ENCODE data around the gene HDAC6. TPM values are rescaled to one million over a fixed set of nuclear protein-coding genes. Genes with fewer than 3 reads are reported as not detected.
"Not testable (repeated sequence)": the region's sequence is repeated elsewhere in the genome, so short reads cannot be mapped to it uniquely, and the experiment has no call there.

Gene HDAC6

GRCh38 chrX:48854121-48854804 is 52.4 kb downstream of the HDAC6 start:
- not testable (repeated sequence) for H3K56ac ChIP-seq (ENCODE audit: low read length); H4K8ac ChIP-seq (ENCODE audit: low read depth, low read length); H3K4me3 ChIP-seq (ENCODE audit: low read length); H3K27me3 ChIP-seq (ENCODE audit: insufficient read depth, low read length, poor library complexity); H3K9ac ChIP-seq (ENCODE audit: low read length); H2BK15ac ChIP-seq (replicated peaks; ENCODE audit: low read depth); H3K79me2 ChIP-seq (ENCODE audit: control insufficient read depth, insufficient read depth, low read length); H3K4ac ChIP-seq (ENCODE audit: low read depth, low read length); H3K23ac ChIP-seq (ENCODE audit: low read length); DNase-seq; H3K36me3 ChIP-seq (ENCODE audit: control insufficient read depth, insufficient read depth, low read length); H2BK120ac ChIP-seq (ENCODE audit: low read depth, low read length); H3K27ac ChIP-seq (ENCODE audit: low read depth, low read length); H3K4me2 ChIP-seq (ENCODE audit: low read length); H2BK5ac ChIP-seq (ENCODE audit: low read length); H3K18ac ChIP-seq (ENCODE audit: low read length); H2AK5ac ChIP-seq (ENCODE audit: low read length); H4K5ac ChIP-seq (ENCODE audit: low read length); H3K79me1 ChIP-seq (ENCODE audit: low read length); H3K4me1 ChIP-seq (ENCODE audit: control insufficient read depth, low read depth, low read length)
- WGBS (ENCODE audit: extremely low coverage, insufficient coverage, low lambda C conversion rate), result no CpG with 5 or more reads among the region's 12 CpGs

GRCh38 chrX:48854898-48855297 is 53.0 kb downstream of the HDAC6 start:
- Histone ChIP-seq H3K79me1 (ENCODE audit: low read length) (no peaks in the 10 kb centered on the region), H2BK120ac (ENCODE audit: low read depth, low read length) (no peak overlapping the region), H3K4ac (ENCODE audit: low read depth, low read length) (no peak overlapping the region), H2AK5ac (ENCODE audit: low read length) (no peak overlapping the region), H3K27me3 (ENCODE audit: insufficient read depth, low read length, poor library complexity) (no peaks in the 10 kb centered on the region), H4K8ac (ENCODE audit: low read depth, low read length) (no peak overlapping the region), H3K79me2 (ENCODE audit: control insufficient read depth, insufficient read depth, low read length) (no peaks in the 10 kb centered on the region), H3K9ac (ENCODE audit: low read length) (no peak overlapping the region), H3K36me3 (ENCODE audit: control insufficient read depth, insufficient read depth, low read length) (no peaks in the 10 kb centered on the region), H3K4me2 (ENCODE audit: low read length) (no peak overlapping the region), H3K27ac (ENCODE audit: low read depth, low read length) (no peak overlapping the region), H2BK15ac (replicated peaks; ENCODE audit: low read depth) (no peak overlapping the region), H2BK5ac (ENCODE audit: low read length) (no peak overlapping the region), H4K5ac (ENCODE audit: low read length) (no peak overlapping the region), H3K4me3 (ENCODE audit: low read length) (no peak overlapping the region), H3K56ac (ENCODE audit: low read length) (no peak overlapping the region), H3K23ac (ENCODE audit: low read length) (no peak overlapping the region), H3K4me1 (ENCODE audit: control insufficient read depth, low read depth, low read length) (no peaks in the 10 kb centered on the region), H3K18ac (ENCODE audit: low read length) (no peak overlapping the region)
- WGBS (ENCODE audit: extremely low coverage, insufficient coverage, low lambda C conversion rate), result no CpG with 5 or more reads among the region's 5 CpGs
- DNase-seq, result peak; percentile 55

GRCh38 chrX:48864210-48864609 is 62.3 kb downstream of the HDAC6 start:
- no peaks in the 10 kb centered on the region for H3K36me3 ChIP-seq (ENCODE audit: control insufficient read depth, insufficient read depth, low read length)
- H3K4me2 ChIP-seq (ENCODE audit: low read length), result no peak overlapping the region
- no peaks in the 10 kb centered on the region for H3K79me2 ChIP-seq (ENCODE audit: control insufficient read depth, insufficient read depth, low read length)
- H3K23ac ChIP-seq (ENCODE audit: low read length), result no peak overlapping the region
- no peaks in the 10 kb centered on the region for H3K27me3 ChIP-seq (ENCODE audit: insufficient read depth, low read length, poor library complexity)
- H2BK15ac ChIP-seq (replicated peaks; ENCODE audit: low read depth), result no peak overlapping the region
- H3K56ac ChIP-seq (ENCODE audit: low read length), result no peak overlapping the region
- no peak overlapping the region for H4K5ac ChIP-seq (ENCODE audit: low read length)
- no peak overlapping the region for H3K4me3 ChIP-seq (ENCODE audit: low read length)
- H3K9ac ChIP-seq (ENCODE audit: low read length), result no peak overlapping the region
- H4K8ac ChIP-seq (ENCODE audit: low read depth, low read length), result no peak overlapping the region
- H2AK5ac ChIP-seq (ENCODE audit: low read length), result no peak overlapping the region
- no peak overlapping the region for H3K18ac ChIP-seq (ENCODE audit: low read length)
- H3K27ac ChIP-seq (ENCODE audit: low read depth, low read length), result no peak overlapping the region
- no peak overlapping the region for H2BK120ac ChIP-seq (ENCODE audit: low read depth, low read length)
- no peak overlapping the region for H2BK5ac ChIP-seq (ENCODE audit: low read length)
- H3K4ac ChIP-seq (ENCODE audit: low read depth, low read length), result no peak overlapping the region
- H3K79me1 ChIP-seq (ENCODE audit: low read length), result no peaks in the 10 kb centered on the region
- H3K4me1 ChIP-seq (ENCODE audit: control insufficient read depth, low read depth, low read length), result no peaks in the 10 kb centered on the region
- no peak for DNase-seq
- no CpG with 5 or more reads among the region's 4 CpGs for WGBS (ENCODE audit: extremely low coverage, insufficient coverage, low lambda C conversion rate)

GRCh38 chrX:48872017-48872416 is 70.2 kb downstream of the HDAC6 start:
- H3K79me2 ChIP-seq (ENCODE audit: control insufficient read depth, insufficient read depth, low read length); H3K23ac ChIP-seq (ENCODE audit: low read length); H3K9ac ChIP-seq (ENCODE audit: low read length); H2BK15ac ChIP-seq (replicated peaks; ENCODE audit: low read depth); H3K4me3 ChIP-seq (ENCODE audit: low read length); H3K27ac ChIP-seq (ENCODE audit: low read depth, low read length); H2BK5ac ChIP-seq (ENCODE audit: low read length); H3K36me3 ChIP-seq (ENCODE audit: control insufficient read depth, insufficient read depth, low read length); H2BK120ac ChIP-seq (ENCODE audit: low read depth, low read length); H3K4me1 ChIP-seq (ENCODE audit: control insufficient read depth, low read depth, low read length); H3K27me3 ChIP-seq (ENCODE audit: insufficient read depth, low read length, poor library complexity); H3K79me1 ChIP-seq (ENCODE audit: low read length); H3K4me2 ChIP-seq (ENCODE audit: low read length); DNase-seq; H4K5ac ChIP-seq (ENCODE audit: low read length); H3K4ac ChIP-seq (ENCODE audit: low read depth, low read length); H4K8ac ChIP-seq (ENCODE audit: low read depth, low read length); H3K18ac ChIP-seq (ENCODE audit: low read length); H3K56ac ChIP-seq (ENCODE audit: low read length); H2AK5ac ChIP-seq (ENCODE audit: low read length): not testable (repeated sequence)
- WGBS (ENCODE audit: extremely low coverage, insufficient coverage, low lambda C conversion rate), result no CpG with 5 or more reads among the region's 2 CpGs

Small RNAs within 50 kb of the gene (small RNA-seq; reads per million reads assigned to genes)
- gene RNU6-29P (ENCODE audit: insufficient read depth), result not detected
